Ovary (tissue), 3 donors: ENCODE measurements around the gene CCDC88A.

Experiments used
- EP300 ChIP-seq: sonication (generic); formaldehyde crosslinking; IDR thresholded peaks from one replicate; pipeline ENCODE4 v1.6.1; 2017; ENCODE audit warnings: antibody characterized with exemption
- POLR2A ChIP-seq: fragments of 450-650 bp; IDR thresholded peaks from one replicate; pipeline ENCODE4 v1.6.1; 2017; ENCODE audit warnings: antibody characterized with exemption, mild to moderate bottlenecking, moderate library complexity
- TF ChIP-seq, protein P1 (sequence below), 3 donors: fragments of 450-650 bp in 2 of 3; fragments of 200-600 bp in 1 of 3; IDR thresholded peaks; one replicate each; pipeline versions ENCODE4 v1.5.1 to v1.8.0; 2016 to 2022; ENCODE audit warnings: antibody characterized with exemption in 3 of 3, mild to moderate bottlenecking in 1 of 3
- donor health status: DM: no; HTN: no; CAD: no.

DNA sequence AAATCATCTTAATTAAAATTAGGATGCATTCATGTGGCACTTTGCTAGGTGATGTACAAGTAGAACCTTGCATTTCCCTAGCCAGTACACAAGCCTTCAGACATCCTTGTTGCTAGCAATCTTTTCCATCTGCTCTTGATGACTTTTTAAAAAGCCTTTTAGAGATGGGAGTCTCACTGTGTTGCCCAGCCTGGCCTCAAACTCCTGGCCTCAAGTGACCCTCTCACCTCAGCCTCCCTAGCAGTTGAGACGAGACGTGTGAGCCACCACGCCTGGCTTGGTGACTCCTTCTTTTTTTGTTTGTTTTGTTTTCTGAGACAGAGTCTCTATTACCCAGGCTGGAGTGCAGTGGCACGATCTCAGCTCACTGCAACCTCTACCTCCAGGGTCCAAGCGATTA is 1.7 kb upstream of the CCDC88A start:
- TF ChIP-seq, protein P1, sequence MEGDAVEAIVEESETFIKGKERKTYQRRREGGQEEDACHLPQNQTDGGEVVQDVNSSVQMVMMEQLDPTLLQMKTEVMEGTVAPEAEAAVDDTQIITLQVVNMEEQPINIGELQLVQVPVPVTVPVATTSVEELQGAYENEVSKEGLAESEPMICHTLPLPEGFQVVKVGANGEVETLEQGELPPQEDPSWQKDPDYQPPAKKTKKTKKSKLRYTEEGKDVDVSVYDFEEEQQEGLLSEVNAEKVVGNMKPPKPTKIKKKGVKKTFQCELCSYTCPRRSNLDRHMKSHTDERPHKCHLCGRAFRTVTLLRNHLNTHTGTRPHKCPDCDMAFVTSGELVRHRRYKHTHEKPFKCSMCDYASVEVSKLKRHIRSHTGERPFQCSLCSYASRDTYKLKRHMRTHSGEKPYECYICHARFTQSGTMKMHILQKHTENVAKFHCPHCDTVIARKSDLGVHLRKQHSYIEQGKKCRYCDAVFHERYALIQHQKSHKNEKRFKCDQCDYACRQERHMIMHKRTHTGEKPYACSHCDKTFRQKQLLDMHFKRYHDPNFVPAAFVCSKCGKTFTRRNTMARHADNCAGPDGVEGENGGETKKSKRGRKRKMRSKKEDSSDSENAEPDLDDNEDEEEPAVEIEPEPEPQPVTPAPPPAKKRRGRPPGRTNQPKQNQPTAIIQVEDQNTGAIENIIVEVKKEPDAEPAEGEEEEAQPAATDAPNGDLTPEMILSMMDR (IDR thresholded peaks at IDR 0.05), result no peak
- TF ChIP-seq POLR2A (no peak), EP300 (no peak)
